Thyroid gland (tissue), 4 donors: ENCODE data around the gene CCDC192.

Experiments used
- POLR2A ChIP-seq, 2 donors: fragments of 450-650 bp; IDR thresholded peaks; one replicate each; pipeline ENCODE4 v1.6.1; 2017; ENCODE audit warnings: antibody characterized with exemption in 2 of 2, mild to moderate bottlenecking in 2 of 2, moderate library complexity in 1 of 2
- TF ChIP-seq, protein P1 (sequence below), 6 experiments: fragments of 200-600 bp in 3 of 6; fragments of 450-650 bp in 3 of 6; sonication (generic) in 3 of 6; IDR thresholded peaks; one replicate each; pipeline ENCODE4 v1.5.1; 2016 to 2019; ENCODE audit warnings: antibody characterized with exemption in 6 of 6, mild to moderate bottlenecking in 2 of 6, inconsistent platforms in 1 of 6, moderate library complexity in 1 of 6

DNA sequence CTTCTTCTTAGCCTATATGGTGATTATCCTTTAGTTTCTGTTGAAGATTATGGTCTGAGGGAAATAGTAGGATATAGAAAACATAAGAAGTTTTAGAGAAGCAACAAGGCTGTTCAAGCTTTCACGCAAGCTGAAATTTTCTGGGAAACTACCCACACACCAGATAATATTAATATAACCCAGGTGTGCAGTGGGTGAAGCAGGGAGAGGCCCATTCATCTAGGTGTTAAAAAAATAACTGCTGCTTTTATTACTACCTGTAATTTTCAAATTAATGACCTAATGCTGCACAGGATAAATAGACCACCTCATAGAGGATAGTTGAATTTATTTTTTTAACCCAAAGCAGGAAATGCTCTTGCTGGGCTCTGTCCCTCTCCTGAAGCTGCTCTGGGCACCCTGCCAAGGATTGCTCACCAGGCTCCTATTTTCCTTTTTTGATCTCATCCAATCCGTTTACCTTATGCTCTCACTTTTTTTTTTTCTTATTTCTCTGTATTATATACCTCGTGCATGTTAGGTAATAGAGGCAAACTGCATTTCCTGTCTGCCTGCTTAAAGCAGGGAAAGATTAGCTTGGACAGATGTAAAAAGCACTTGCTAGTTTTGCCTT lies 256.1 kb downstream of the CCDC192 start:
- TF ChIP-seq POLR2A (IDR thresholded peaks at IDR 0.05) = no peak
- TF ChIP-seq, protein P1, sequence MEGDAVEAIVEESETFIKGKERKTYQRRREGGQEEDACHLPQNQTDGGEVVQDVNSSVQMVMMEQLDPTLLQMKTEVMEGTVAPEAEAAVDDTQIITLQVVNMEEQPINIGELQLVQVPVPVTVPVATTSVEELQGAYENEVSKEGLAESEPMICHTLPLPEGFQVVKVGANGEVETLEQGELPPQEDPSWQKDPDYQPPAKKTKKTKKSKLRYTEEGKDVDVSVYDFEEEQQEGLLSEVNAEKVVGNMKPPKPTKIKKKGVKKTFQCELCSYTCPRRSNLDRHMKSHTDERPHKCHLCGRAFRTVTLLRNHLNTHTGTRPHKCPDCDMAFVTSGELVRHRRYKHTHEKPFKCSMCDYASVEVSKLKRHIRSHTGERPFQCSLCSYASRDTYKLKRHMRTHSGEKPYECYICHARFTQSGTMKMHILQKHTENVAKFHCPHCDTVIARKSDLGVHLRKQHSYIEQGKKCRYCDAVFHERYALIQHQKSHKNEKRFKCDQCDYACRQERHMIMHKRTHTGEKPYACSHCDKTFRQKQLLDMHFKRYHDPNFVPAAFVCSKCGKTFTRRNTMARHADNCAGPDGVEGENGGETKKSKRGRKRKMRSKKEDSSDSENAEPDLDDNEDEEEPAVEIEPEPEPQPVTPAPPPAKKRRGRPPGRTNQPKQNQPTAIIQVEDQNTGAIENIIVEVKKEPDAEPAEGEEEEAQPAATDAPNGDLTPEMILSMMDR (IDR thresholded peaks at IDR 0.05) = no peak
